GM12875 (cell line): ENCODE data around the gene TNFAIP8L3.

ENCODE experiments used
- H3K4me3 ChIP-seq: one replicate; pipeline ENCODE4 v1.5.1; 2011; ENCODE audit warnings: low read depth, low read length, control low read depth
- TF ChIP-seq, protein P1 (sequence below): IDR thresholded peaks from 2 replicates; pipeline ENCODE4 v1.5.1; 2011; ENCODE audit warnings: low read depth, mild to moderate bottlenecking, control low read depth, inconsistent platforms, low read length, moderate library complexity, borderline replicate concordance; ENCODE audit not compliant: insufficient read depth

TNFAIP8L3 gene

DNA sequence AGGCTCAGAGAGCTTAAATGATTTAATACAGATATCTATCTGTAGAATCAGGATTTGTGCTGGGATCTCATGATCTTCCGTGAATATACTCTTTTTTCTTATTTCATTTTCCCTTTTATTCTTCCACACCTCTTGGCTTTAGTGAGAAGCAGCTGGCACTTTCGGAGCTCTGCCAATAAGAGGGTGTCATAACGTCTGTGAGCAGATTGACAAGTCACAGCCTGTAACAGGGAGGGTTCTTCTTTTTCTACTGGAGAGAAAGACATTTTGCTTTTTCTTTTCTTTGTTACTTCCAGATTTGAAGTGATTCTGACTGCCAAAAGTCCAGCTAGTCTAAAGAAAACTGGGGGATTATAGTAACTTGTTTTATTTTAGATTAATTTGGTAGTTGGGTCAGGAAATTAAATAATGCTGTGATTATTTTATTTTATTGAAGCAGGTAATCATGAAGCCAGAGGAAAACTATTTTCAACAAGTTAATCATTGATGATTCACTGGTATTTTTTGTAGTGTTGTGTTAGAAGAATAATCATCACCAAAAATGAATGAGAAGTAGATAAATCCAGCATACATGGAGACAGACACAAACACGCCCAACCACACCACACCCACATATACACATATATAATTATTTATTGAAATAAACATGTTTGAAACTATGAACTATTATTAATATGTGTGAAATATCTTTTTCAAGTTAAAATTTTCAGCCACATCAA, 69.8 kb downstream of the TNFAIP8L3 start:
- TF ChIP-seq, protein P1, sequence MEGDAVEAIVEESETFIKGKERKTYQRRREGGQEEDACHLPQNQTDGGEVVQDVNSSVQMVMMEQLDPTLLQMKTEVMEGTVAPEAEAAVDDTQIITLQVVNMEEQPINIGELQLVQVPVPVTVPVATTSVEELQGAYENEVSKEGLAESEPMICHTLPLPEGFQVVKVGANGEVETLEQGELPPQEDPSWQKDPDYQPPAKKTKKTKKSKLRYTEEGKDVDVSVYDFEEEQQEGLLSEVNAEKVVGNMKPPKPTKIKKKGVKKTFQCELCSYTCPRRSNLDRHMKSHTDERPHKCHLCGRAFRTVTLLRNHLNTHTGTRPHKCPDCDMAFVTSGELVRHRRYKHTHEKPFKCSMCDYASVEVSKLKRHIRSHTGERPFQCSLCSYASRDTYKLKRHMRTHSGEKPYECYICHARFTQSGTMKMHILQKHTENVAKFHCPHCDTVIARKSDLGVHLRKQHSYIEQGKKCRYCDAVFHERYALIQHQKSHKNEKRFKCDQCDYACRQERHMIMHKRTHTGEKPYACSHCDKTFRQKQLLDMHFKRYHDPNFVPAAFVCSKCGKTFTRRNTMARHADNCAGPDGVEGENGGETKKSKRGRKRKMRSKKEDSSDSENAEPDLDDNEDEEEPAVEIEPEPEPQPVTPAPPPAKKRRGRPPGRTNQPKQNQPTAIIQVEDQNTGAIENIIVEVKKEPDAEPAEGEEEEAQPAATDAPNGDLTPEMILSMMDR = no peak
- no peak overlapping the region for H3K4me3 ChIP-seq

DNA sequence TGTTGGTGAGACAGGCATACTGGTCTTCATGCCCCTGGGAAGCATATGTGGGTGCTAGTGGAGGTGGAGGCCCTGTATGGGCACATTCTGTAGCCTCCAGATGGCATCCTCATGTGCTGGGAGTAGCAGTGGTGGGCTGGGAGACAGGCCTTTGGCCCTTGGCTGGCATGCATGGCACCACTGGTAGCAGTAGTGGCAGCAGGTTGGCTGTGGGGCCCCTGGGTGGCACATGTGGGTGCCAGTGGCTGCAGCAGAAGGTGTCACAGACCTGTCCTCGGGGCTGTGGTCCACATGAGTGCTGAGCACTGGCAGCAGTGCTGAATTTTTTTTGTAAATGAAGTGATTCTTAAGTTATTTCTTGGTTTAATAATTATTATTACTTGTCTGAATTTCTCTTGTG, 71.2 kb downstream of the TNFAIP8L3 start:
- TF ChIP-seq, protein P1 = no peak
- H3K4me3 ChIP-seq = no peak overlapping the region

DNA sequence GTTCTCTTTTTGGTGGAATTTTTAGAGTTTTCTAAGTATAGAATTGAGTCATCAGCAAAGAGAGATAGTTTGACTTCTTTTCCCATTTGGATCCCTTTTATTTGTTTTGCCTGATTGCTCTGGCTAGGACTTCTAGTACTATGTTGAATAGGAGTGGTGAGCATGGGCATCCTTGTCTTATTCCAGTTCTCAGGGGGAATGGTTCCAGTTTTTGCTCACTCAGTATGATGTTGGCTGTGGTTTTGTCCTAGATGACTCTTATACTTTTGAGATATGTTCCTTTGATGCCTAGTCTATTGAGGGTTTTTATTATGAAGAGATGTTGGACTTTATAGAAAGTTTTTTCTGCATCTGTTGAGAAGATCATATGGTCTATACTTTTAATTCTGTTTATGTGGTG, 72.5 kb downstream of the TNFAIP8L3 start:
- H3K4me3 ChIP-seq = no peak overlapping the region
- TF ChIP-seq, protein P1 = no peak

DNA sequence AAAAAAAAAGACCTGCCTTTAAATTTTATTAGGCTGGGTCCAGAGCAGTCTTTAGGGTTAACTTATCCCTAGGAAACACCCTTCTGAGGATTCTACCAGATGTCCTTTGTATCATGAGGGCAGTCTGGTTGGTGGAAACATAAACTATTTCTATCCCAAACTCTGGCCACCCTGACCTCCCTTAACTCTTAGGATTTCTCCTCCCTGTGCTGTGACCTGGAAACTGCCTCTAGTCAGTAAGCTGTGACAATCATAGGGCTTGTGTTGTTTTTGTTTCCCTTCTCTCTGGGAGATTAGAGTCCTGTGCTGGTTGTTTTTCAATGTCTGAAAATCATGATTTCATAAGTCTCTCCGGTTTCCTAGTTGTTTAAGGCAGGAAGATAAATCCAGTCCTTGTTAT, 78.1 kb downstream of the TNFAIP8L3 start:
- TF ChIP-seq, protein P1 = no peak
- H3K4me3 ChIP-seq = no peak overlapping the region

DNA sequence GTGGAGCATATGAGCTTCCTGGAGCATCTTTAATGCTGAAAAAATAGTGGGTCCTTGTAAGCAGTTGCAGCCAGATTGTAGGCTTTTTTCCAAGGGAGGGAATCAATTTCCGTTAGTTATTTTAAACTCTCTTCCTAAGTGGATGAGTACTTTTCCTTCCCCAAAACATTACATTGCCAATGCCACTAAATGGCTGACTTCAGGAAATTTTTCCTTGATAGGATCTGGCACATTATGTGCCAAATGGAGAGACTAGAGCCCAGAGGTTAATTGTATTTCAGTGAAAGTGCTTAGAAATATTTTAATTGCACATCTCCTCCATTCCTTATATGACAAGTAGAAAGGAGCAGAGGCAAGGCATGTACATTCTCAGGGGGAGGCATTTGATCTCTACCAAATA, 83.5 kb downstream of the TNFAIP8L3 start:
- TF ChIP-seq, protein P1 = no peak
- H3K4me3 ChIP-seq = no peak overlapping the region

DNA sequence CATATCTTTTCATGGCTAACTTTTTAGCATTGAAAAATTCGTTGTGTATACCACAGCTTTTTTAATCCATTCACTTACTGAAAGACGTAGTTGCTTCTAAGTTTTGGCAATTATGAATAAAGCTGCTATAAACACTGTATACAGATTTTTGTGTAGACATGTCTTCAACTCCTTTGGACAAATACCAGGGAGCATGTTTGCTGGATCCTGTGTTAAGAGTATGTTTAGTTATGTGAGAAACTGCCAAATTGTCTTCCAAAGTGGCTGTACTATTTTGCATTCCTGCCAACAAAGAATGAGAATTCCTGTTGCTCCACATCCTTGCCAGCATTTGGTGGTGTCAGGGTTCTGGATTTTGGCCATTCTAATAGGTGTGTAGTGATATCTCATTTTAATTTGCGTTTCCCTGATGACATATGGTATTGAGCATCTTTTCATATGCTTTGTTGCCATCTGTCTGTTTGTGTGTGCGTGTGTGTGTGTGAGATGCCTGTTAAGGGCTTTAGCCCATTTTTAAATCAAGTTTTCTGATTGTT, 87.5 kb downstream of the TNFAIP8L3 start:
- no peak overlapping the region for H3K4me3 ChIP-seq
- TF ChIP-seq, protein P1 = no peak
